ENCODE results near the gene PCCA.
A peak's percentile ranks its signal among the peaks of the same experiment; 100 is the strongest.
"Not testable (repeated sequence)": the region's sequence is repeated elsewhere in the genome, so short reads cannot be mapped to it uniquely, and the experiment has no call there.

PCCA gene

GRCh38 chr13:100563779-100564178 lies 474.9 kb downstream of the PCCA start:
- Histone ChIP-seq H2BK120ac (ENCODE audit: low read depth, low read length) (no peak overlapping the region), H3K18ac (ENCODE audit: low read length) (no peak overlapping the region), H3K9ac (ENCODE audit: low read length) (no peak overlapping the region), H2BK5ac (ENCODE audit: low read length) (no peak overlapping the region), H3K79me2 (ENCODE audit: control insufficient read depth, insufficient read depth, low read length) (no peaks in the 10 kb centered on the region), H3K56ac (ENCODE audit: low read length) (no peak overlapping the region), H2AK5ac (ENCODE audit: low read length) (no peak overlapping the region), H4K5ac (ENCODE audit: low read length) (no peak overlapping the region), H3K23ac (ENCODE audit: low read length) (no peak overlapping the region), H2BK15ac (replicated peaks; ENCODE audit: low read depth) (no peak overlapping the region), H3K4me1 (ENCODE audit: control insufficient read depth, low read depth, low read length) (no peaks in the 10 kb centered on the region), H3K79me1 (ENCODE audit: low read length) (no peaks in the 10 kb centered on the region), H4K8ac (ENCODE audit: low read depth, low read length) (no peak overlapping the region), H3K36me3 (ENCODE audit: control insufficient read depth, insufficient read depth, low read length) (no peaks in the 10 kb centered on the region), H3K4me2 (ENCODE audit: low read length) (no peak overlapping the region), H3K4me3 (ENCODE audit: low read length) (no peak overlapping the region), H3K27me3 (ENCODE audit: insufficient read depth, low read length, poor library complexity) (no peaks in the 10 kb centered on the region), H3K27ac (ENCODE audit: low read depth, low read length) (no peak overlapping the region), H3K4ac (ENCODE audit: low read depth, low read length) (no peak overlapping the region)
- DNase-seq = no peak
- WGBS (ENCODE audit: extremely low coverage, insufficient coverage, low lambda C conversion rate) = no CpG with 5 or more reads among the region's 7 CpGs

DNA sequence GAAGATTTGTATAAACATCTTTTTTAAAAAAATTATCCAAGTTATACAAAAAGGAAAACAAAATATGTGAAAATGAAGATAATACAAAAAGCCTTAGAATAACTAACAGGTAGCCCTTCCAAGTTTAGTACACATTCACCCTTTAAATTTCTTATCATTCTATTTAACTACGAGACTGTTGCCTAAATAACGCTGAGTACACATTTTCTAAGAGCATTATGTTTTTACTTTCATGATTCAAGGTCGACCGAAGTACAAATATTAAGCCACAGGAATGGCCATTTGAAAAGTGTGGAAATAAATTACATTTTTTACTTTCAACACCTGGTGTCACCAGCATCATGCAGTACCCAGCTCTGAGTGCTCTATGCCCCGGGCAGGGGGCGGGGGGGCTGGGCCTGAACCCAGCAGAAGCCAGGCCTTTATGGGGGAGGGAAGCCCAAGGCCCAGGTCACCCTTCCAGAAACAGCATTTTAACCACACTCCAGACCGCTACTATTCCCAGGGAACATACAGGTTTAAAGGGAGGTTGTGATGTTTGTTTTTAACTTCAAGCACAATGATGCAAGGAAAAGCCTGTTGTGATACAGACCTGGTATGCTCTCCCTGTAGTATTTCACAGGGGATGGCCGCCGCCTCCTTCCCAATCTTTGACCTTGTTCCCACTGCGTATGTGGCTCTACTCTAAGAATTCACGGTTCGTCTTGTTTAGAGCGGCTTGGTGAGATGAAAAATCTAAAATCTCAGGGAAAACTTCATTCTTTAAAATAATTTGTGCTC lies 475.7 kb downstream of the PCCA start:
- DNase-seq = no peak
- no peak overlapping the region for H3K4me3 ChIP-seq (ENCODE audit: low read length)
- 100% methylated on average over 1 of the region's 13 CpGs for WGBS (ENCODE audit: extremely low coverage, insufficient coverage, low lambda C conversion rate)

DNA sequence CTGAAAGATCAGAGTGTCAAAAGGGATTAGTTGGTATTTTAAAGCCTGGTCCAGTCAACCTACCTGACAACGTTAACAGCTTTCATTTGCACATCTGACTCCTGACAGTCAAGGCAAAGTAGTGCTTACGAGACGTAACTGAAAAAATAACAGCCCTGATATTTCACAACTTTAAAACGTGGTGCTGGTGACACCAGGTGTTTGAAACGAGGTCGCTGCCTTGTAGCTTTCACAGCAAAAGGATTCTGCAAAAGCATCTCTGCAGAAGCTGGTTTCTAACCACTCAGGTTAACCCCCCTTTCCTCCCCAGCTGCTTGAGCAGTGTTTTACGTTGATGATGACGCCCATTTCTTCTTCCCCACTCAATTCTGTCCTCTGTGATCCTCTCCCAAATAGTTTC lies 476.4 kb downstream of the PCCA start:
- Histone ChIP-seq H3K18ac (ENCODE audit: low read length) (no peak overlapping the region), H2BK120ac (ENCODE audit: low read depth, low read length) (no peak overlapping the region), H3K4me2 (ENCODE audit: low read length) (no peak overlapping the region), H3K4ac (ENCODE audit: low read depth, low read length) (no peak overlapping the region), H3K79me2 (ENCODE audit: control insufficient read depth, insufficient read depth, low read length) (no peaks in the 10 kb centered on the region), H3K27ac (ENCODE audit: low read depth, low read length) (no peak overlapping the region), H3K36me3 (ENCODE audit: control insufficient read depth, insufficient read depth, low read length) (no peaks in the 10 kb centered on the region), H3K56ac (ENCODE audit: low read length) (no peak overlapping the region), H3K23ac (ENCODE audit: low read length) (no peak overlapping the region), H4K8ac (ENCODE audit: low read depth, low read length) (no peak overlapping the region), H3K27me3 (ENCODE audit: insufficient read depth, low read length, poor library complexity) (no peaks in the 10 kb centered on the region), H4K5ac (ENCODE audit: low read length) (no peak overlapping the region), H3K79me1 (ENCODE audit: low read length) (no peaks in the 10 kb centered on the region), H3K4me1 (ENCODE audit: control insufficient read depth, low read depth, low read length) (no peaks in the 10 kb centered on the region), H3K9ac (ENCODE audit: low read length) (no peak overlapping the region), H2BK5ac (ENCODE audit: low read length) (no peak overlapping the region), H2BK15ac (replicated peaks; ENCODE audit: low read depth) (no peak overlapping the region), H2AK5ac (ENCODE audit: low read length) (no peak overlapping the region), H3K4me3 (ENCODE audit: low read length) (no peak overlapping the region)
- no peak for DNase-seq
- no CpG with 5 or more reads among the region's 8 CpGs for WGBS (ENCODE audit: extremely low coverage, insufficient coverage, low lambda C conversion rate)

More for the DNA sequence above, 475.7 kb downstream of the PCCA start:
- Histone ChIP-seq H3K36me3 (ENCODE audit: control insufficient read depth, insufficient read depth, low read length) (no peaks in the 10 kb centered on the region), H3K4ac (ENCODE audit: low read depth, low read length) (no peak overlapping the region), H3K27ac (ENCODE audit: low read depth, low read length) (no peak overlapping the region), H3K4me1 (ENCODE audit: control insufficient read depth, low read depth, low read length) (no peaks in the 10 kb centered on the region), H3K79me1 (ENCODE audit: low read length) (no peaks in the 10 kb centered on the region), H3K9ac (ENCODE audit: low read length) (no peak overlapping the region), H3K23ac (ENCODE audit: low read length) (no peak overlapping the region), H2BK15ac (replicated peaks; ENCODE audit: low read depth) (no peak overlapping the region), H3K18ac (ENCODE audit: low read length) (no peak overlapping the region), H2BK120ac (ENCODE audit: low read depth, low read length) (no peak overlapping the region), H3K27me3 (ENCODE audit: insufficient read depth, low read length, poor library complexity) (no peaks in the 10 kb centered on the region), H3K56ac (ENCODE audit: low read length) (no peak overlapping the region), H3K79me2 (ENCODE audit: control insufficient read depth, insufficient read depth, low read length) (no peaks in the 10 kb centered on the region), H4K5ac (ENCODE audit: low read length) (no peak overlapping the region), H2BK5ac (ENCODE audit: low read length) (no peak overlapping the region), H3K4me2 (ENCODE audit: low read length) (no peak overlapping the region), H4K8ac (ENCODE audit: low read depth, low read length) (no peak overlapping the region), H2AK5ac (ENCODE audit: low read length) (no peak overlapping the region)

GRCh38 chr13:100566543-100566942 lies 477.6 kb downstream of the PCCA start:
- Histone ChIP-seq H3K4me1 (ENCODE audit: control insufficient read depth, low read depth, low read length) (no peaks in the 10 kb centered on the region), H3K27me3 (ENCODE audit: insufficient read depth, low read length, poor library complexity) (no peaks in the 10 kb centered on the region), H3K18ac (ENCODE audit: low read length) (no peak overlapping the region), H3K23ac (ENCODE audit: low read length) (no peak overlapping the region), H3K27ac (ENCODE audit: low read depth, low read length) (no peak overlapping the region), H2BK120ac (ENCODE audit: low read depth, low read length) (no peak overlapping the region), H3K4me2 (ENCODE audit: low read length) (no peak overlapping the region), H4K8ac (ENCODE audit: low read depth, low read length) (no peak overlapping the region), H3K36me3 (ENCODE audit: control insufficient read depth, insufficient read depth, low read length) (no peaks in the 10 kb centered on the region), H2BK15ac (replicated peaks; ENCODE audit: low read depth) (no peak overlapping the region), H3K79me2 (ENCODE audit: control insufficient read depth, insufficient read depth, low read length) (no peaks in the 10 kb centered on the region), H3K56ac (ENCODE audit: low read length) (no peak overlapping the region), H3K9ac (ENCODE audit: low read length) (no peak overlapping the region), H2AK5ac (ENCODE audit: low read length) (no peak overlapping the region), H2BK5ac (ENCODE audit: low read length) (no peak overlapping the region), H4K5ac (ENCODE audit: low read length) (no peak overlapping the region), H3K79me1 (ENCODE audit: low read length) (no peaks in the 10 kb centered on the region), H3K4me3 (ENCODE audit: low read length) (no peak overlapping the region), H3K4ac (ENCODE audit: low read depth, low read length) (no peak overlapping the region)
- no peak for DNase-seq
- no CpG with 5 or more reads among the region's 6 CpGs for WGBS (ENCODE audit: extremely low coverage, insufficient coverage, low lambda C conversion rate)

GRCh38 chr13:100573121-100573520 lies 484.2 kb downstream of the PCCA start:
- DNase-seq = peak; percentile 85
- Histone ChIP-seq H3K36me3 (ENCODE audit: control insufficient read depth, insufficient read depth, low read length) (no peaks in the 10 kb centered on the region), H4K8ac (ENCODE audit: low read depth, low read length) (no peak overlapping the region), H3K4me2 (ENCODE audit: low read length) (no peak overlapping the region), H3K56ac (ENCODE audit: low read length) (no peak overlapping the region), H2AK5ac (ENCODE audit: low read length) (no peak overlapping the region), H3K4me1 (ENCODE audit: control insufficient read depth, low read depth, low read length) (no peaks in the 10 kb centered on the region), H2BK15ac (replicated peaks; ENCODE audit: low read depth) (no peak overlapping the region), H3K27me3 (ENCODE audit: insufficient read depth, low read length, poor library complexity) (no peaks in the 10 kb centered on the region), H3K23ac (ENCODE audit: low read length) (no peak overlapping the region), H4K5ac (ENCODE audit: low read length) (no peak overlapping the region), H2BK120ac (ENCODE audit: low read depth, low read length) (no peak overlapping the region), H3K9ac (ENCODE audit: low read length) (no peak overlapping the region), H3K4me3 (ENCODE audit: low read length) (no peak overlapping the region), H2BK5ac (ENCODE audit: low read length) (no peak overlapping the region), H3K27ac (ENCODE audit: low read depth, low read length) (no peak overlapping the region), H3K79me1 (ENCODE audit: low read length) (no peaks in the 10 kb centered on the region), H3K4ac (ENCODE audit: low read depth, low read length) (no peak overlapping the region), H3K79me2 (ENCODE audit: control insufficient read depth, insufficient read depth, low read length) (no peaks in the 10 kb centered on the region), H3K18ac (ENCODE audit: low read length) (no peak overlapping the region)
- WGBS (ENCODE audit: extremely low coverage, insufficient coverage, low lambda C conversion rate) = no CpG with 5 or more reads among the region's 2 CpGs

DNA sequence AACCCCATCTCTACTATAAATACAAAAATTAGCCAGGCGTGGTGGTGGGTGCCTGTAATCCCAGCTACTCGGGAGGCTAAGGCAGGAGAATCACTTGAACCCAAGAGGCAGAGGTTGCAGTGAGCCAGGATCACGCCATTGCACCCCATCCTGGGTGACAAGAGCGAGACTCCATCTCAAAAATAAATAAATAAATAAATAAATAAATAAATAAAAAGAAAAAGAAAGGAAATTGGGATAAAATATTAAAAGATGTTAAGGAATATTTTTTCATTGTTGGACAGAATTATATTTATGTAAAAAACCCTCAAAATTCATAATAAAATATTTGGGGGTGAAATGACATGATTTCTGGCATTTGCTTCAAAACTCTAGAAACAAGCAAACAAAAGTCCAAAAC lies 488.3 kb downstream of the PCCA start:
- not testable (repeated sequence) for H2BK120ac ChIP-seq (ENCODE audit: low read depth, low read length); H3K4me2 ChIP-seq (ENCODE audit: low read length); H3K27me3 ChIP-seq (ENCODE audit: insufficient read depth, low read length, poor library complexity); H3K79me2 ChIP-seq (ENCODE audit: control insufficient read depth, insufficient read depth, low read length); H2AK5ac ChIP-seq (ENCODE audit: low read length); H4K5ac ChIP-seq (ENCODE audit: low read length); DNase-seq; H3K36me3 ChIP-seq (ENCODE audit: control insufficient read depth, insufficient read depth, low read length); H3K18ac ChIP-seq (ENCODE audit: low read length); H3K56ac ChIP-seq (ENCODE audit: low read length); H3K9ac ChIP-seq (ENCODE audit: low read length); H3K4me3 ChIP-seq (ENCODE audit: low read length); H3K4me1 ChIP-seq (ENCODE audit: control insufficient read depth, low read depth, low read length); H3K23ac ChIP-seq (ENCODE audit: low read length); H2BK15ac ChIP-seq (replicated peaks; ENCODE audit: low read depth); H3K27ac ChIP-seq (ENCODE audit: low read depth, low read length); H4K8ac ChIP-seq (ENCODE audit: low read depth, low read length); H3K4ac ChIP-seq (ENCODE audit: low read depth, low read length); H3K79me1 ChIP-seq (ENCODE audit: low read length); H2BK5ac ChIP-seq (ENCODE audit: low read length)
- no CpG with 5 or more reads among the region's 4 CpGs for WGBS (ENCODE audit: extremely low coverage, insufficient coverage, low lambda C conversion rate)

Data from mesendoderm (in vitro differentiated cells).